H1 (cell line): ENCODE results near the gene DNASE1L1. TPM values are rescaled to one million over a fixed set of nuclear protein-coding genes. Genes with fewer than 3 reads are reported as not detected.

ENCODE experiments used
- BACH1 ChIP-seq: IDR thresholded peaks from 2 replicates; pipeline ENCODE4 v1.6.1; 2012; ENCODE audit warnings: low read length, improper control_type of control experiment
- KDM1A ChIP-seq: fragments of 200-600, 300-600 bp; sonication (generic); IDR thresholded peaks from 2 replicates; pipeline ENCODE4 v1.7.1; 2016; ENCODE audit warnings: mild to moderate bottlenecking, low read length, borderline replicate concordance
- POLR2AphosphoS5 ChIP-seq: IDR thresholded peaks from 2 replicates; pipeline ENCODE4 v1.6.1; 2011; ENCODE audit warnings: low read depth, low read length
- POU5F1 ChIP-seq: IDR thresholded peaks from 2 replicates; pipeline ENCODE4 v1.6.1; 2011; ENCODE audit warnings: low read depth, mild to moderate bottlenecking, low read length, moderate library complexity
- SP4 ChIP-seq: IDR thresholded peaks from 2 replicates; pipeline ENCODE4 v1.6.1; 2012; ENCODE audit warnings: low read length, inconsistent platforms
- ZNF274 ChIP-seq: IDR thresholded peaks from 2 replicates; pipeline ENCODE4 v1.7.0; 2012; ENCODE audit warnings: low read length, borderline replicate concordance; ENCODE audit errors: extremely low read depth
- polyA plus RNA-seq, 7 experiments: library from polyadenylated mRNA; depleted of rRNA in 3 of 7; stranded (reverse) in 5 of 7; unstranded in 2 of 7; fragments of >200 nt in 5 of 7; fragments of 200-250 nt in 2 of 7; gene quantifications; 1 replicate in 5 of 7; 2 replicates in 1 of 7; 4 replicates in 1 of 7; pipeline versions ENCODE4 v1.2.1 to v1.2.3, GENCODE V29; 2011 to 2013; ENCODE audit warnings: missing spikeins in 2 of 7, mixed read lengths in 2 of 7
- total RNA-seq: library from RNA; stranded (reverse); fragmentation: NEBNext Ultra II Directional; extraction: Animal tissue kit (Norgen Biotek cat#: 25700); gene quantifications from 2 replicates; pipeline ENCODE4 v1.2.1, GENCODE V29; 2021
- TF ChIP-seq, protein P1 (sequence below): fragments of 300-600 bp; sonication (generic); IDR thresholded peaks from 2 replicates; pipeline ENCODE4 v1.7.1; 2012; ENCODE audit warnings: low read length, moderate library complexity, mild to moderate bottlenecking, inconsistent platforms; ENCODE audit not compliant: insufficient replicate concordance
- TF ChIP-seq, protein P2 (sequence below): IDR thresholded peaks from 2 replicates; pipeline ENCODE4 v1.6.1; 2011; ENCODE audit warnings: low read length, improper control_type of control experiment

The DNASE1L1 gene
- total and polyA plus RNA-seq, 2 of the 8 experiments (the other 6 are each of a cell fraction or from before 2014, with no cell fraction given) = 8.7 to 30.0 TPM

DNA sequence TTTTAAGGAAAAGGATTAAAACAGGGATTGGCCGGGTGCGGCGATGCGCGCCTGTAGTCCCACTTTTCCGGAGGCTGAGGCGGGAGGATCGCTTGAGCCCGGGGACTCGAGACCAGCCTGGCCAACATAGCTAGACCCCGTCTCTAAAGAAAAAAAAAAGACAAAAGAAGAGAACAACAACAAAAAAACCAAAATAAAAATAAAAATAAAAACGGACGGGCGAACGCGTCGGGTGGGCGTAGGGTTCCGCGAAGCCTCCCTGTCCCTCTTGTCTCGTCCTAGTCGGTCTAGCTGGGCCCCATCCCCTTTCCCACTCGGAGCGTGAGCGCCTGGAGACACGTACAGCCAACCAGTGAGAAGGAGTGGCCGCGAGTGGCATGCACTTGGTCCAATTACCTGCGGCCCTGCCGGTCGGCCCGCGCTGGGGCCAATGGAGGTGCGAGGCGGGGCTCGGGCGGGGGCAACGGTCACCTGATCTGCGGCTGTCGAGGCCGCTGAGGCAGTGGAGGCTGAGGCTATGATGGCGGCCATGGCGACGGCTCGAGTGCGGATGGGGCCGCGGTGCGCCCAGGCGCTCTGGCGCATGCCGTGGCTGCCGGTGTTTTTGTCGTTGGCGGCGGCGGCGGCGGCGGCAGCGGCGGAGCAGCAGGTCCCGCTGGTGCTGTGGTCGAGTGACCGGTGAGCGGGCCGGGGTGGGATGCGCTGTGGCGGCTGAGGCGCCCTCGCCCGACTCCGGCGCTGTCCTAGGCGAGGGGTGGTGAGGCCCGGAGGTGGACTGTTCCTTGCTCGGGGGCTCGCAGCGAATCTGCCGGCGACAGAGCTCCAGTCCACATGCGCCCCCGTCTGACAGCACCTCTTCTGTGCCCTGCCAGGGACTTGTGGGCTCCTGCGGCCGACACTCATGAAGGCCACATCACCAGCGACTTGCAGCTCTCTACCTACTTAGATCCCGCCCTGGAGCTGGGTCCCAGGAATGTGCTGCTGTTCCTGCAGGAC is 19.4 kb upstream of the DNASE1L1 start, which contains the start of gene ATP6AP1 (continued):
- TF ChIP-seq, protein P1, sequence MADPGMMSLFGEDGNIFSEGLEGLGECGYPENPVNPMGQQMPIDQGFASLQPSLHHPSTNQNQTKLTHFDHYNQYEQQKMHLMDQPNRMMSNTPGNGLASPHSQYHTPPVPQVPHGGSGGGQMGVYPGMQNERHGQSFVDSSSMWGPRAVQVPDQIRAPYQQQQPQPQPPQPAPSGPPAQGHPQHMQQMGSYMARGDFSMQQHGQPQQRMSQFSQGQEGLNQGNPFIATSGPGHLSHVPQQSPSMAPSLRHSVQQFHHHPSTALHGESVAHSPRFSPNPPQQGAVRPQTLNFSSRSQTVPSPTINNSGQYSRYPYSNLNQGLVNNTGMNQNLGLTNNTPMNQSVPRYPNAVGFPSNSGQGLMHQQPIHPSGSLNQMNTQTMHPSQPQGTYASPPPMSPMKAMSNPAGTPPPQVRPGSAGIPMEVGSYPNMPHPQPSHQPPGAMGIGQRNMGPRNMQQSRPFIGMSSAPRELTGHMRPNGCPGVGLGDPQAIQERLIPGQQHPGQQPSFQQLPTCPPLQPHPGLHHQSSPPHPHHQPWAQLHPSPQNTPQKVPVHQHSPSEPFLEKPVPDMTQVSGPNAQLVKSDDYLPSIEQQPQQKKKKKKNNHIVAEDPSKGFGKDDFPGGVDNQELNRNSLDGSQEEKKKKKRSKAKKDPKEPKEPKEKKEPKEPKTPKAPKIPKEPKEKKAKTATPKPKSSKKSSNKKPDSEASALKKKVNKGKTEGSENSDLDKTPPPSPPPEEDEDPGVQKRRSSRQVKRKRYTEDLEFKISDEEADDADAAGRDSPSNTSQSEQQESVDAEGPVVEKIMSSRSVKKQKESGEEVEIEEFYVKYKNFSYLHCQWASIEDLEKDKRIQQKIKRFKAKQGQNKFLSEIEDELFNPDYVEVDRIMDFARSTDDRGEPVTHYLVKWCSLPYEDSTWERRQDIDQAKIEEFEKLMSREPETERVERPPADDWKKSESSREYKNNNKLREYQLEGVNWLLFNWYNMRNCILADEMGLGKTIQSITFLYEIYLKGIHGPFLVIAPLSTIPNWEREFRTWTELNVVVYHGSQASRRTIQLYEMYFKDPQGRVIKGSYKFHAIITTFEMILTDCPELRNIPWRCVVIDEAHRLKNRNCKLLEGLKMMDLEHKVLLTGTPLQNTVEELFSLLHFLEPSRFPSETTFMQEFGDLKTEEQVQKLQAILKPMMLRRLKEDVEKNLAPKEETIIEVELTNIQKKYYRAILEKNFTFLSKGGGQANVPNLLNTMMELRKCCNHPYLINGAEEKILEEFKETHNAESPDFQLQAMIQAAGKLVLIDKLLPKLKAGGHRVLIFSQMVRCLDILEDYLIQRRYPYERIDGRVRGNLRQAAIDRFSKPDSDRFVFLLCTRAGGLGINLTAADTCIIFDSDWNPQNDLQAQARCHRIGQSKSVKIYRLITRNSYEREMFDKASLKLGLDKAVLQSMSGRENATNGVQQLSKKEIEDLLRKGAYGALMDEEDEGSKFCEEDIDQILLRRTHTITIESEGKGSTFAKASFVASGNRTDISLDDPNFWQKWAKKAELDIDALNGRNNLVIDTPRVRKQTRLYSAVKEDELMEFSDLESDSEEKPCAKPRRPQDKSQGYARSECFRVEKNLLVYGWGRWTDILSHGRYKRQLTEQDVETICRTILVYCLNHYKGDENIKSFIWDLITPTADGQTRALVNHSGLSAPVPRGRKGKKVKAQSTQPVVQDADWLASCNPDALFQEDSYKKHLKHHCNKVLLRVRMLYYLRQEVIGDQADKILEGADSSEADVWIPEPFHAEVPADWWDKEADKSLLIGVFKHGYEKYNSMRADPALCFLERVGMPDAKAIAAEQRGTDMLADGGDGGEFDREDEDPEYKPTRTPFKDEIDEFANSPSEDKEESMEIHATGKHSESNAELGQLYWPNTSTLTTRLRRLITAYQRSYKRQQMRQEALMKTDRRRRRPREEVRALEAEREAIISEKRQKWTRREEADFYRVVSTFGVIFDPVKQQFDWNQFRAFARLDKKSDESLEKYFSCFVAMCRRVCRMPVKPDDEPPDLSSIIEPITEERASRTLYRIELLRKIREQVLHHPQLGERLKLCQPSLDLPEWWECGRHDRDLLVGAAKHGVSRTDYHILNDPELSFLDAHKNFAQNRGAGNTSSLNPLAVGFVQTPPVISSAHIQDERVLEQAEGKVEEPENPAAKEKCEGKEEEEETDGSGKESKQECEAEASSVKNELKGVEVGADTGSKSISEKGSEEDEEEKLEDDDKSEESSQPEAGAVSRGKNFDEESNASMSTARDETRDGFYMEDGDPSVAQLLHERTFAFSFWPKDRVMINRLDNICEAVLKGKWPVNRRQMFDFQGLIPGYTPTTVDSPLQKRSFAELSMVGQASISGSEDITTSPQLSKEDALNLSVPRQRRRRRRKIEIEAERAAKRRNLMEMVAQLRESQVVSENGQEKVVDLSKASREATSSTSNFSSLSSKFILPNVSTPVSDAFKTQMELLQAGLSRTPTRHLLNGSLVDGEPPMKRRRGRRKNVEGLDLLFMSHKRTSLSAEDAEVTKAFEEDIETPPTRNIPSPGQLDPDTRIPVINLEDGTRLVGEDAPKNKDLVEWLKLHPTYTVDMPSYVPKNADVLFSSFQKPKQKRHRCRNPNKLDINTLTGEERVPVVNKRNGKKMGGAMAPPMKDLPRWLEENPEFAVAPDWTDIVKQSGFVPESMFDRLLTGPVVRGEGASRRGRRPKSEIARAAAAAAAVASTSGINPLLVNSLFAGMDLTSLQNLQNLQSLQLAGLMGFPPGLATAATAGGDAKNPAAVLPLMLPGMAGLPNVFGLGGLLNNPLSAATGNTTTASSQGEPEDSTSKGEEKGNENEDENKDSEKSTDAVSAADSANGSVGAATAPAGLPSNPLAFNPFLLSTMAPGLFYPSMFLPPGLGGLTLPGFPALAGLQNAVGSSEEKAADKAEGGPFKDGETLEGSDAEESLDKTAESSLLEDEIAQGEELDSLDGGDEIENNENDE = no peak
- 0 out of 2 replicates have a peak, but pooled peaks have one; percentile 38 for TF ChIP-seq POLR2AphosphoS5
- TF ChIP-seq, protein P2, sequence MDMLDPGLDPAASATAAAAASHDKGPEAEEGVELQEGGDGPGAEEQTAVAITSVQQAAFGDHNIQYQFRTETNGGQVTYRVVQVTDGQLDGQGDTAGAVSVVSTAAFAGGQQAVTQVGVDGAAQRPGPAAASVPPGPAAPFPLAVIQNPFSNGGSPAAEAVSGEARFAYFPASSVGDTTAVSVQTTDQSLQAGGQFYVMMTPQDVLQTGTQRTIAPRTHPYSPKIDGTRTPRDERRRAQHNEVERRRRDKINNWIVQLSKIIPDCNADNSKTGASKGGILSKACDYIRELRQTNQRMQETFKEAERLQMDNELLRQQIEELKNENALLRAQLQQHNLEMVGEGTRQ = peak; percentile 62
- TF ChIP-seq ZNF274 = no peak
- TF ChIP-seq BACH1 = no peak
- TF ChIP-seq SP4 = no peak
- peak; percentile 75; the same call in 1 of the 2 replicates for TF ChIP-seq KDM1A
- no peak for TF ChIP-seq POU5F1
